ENCODE data around the gene SRL.

DNA sequence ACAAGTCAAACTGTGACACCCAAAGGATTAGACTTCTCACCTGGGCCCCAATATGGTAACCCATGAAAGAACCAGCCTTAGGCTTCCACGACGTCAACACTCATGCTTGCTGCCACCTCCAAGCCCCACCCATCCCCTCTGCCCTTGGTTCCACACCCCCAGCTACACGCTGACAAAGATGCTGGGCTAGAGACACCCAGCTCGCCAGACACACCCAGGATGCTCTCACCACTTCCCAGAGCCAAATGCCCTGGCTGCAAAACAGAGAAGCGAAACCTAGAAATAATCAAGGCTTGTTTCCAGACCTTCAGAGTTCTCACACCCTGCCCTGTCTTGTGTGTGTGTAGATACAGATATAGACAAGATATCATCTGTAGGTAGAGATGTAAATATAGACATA is 99.6 kb downstream of the SRL start:
- TF ChIP-seq, protein P1, sequence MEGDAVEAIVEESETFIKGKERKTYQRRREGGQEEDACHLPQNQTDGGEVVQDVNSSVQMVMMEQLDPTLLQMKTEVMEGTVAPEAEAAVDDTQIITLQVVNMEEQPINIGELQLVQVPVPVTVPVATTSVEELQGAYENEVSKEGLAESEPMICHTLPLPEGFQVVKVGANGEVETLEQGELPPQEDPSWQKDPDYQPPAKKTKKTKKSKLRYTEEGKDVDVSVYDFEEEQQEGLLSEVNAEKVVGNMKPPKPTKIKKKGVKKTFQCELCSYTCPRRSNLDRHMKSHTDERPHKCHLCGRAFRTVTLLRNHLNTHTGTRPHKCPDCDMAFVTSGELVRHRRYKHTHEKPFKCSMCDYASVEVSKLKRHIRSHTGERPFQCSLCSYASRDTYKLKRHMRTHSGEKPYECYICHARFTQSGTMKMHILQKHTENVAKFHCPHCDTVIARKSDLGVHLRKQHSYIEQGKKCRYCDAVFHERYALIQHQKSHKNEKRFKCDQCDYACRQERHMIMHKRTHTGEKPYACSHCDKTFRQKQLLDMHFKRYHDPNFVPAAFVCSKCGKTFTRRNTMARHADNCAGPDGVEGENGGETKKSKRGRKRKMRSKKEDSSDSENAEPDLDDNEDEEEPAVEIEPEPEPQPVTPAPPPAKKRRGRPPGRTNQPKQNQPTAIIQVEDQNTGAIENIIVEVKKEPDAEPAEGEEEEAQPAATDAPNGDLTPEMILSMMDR (IDR thresholded peaks at IDR 0.05 in 8 of 11, conservative IDR thresholded peaks at IDR 0.05 in 3 of 11): no peak
- TF ChIP-seq POLR2A (IDR thresholded peaks at IDR 0.05) (no peak), POLR2AphosphoS5 (IDR thresholded peaks at IDR 0.05) (no peak)
